Caco-2 (cell line): ENCODE results near the gene FANCC. TPM values are rescaled to one million over a fixed set of nuclear protein-coding genes. Genes with fewer than 3 reads are reported as not detected.

Experiments
- BruUV-seq: library from RNA; stranded (reverse); fragments of 400-500 nt; replicated peaks from 2 replicates; lab custom pipeline; 2021; lab: Mats Ljungman, UMichigan
- CTCF ChIA-PET: fragments of 300-600 bp; sonication (Branson Sonifier 250); formaldehyde crosslinking; loops from one replicate; lab custom pipeline; 2022; ENCODE audit warnings: antibody characterized with exemption; lab: Charles Lee
- POLR2A ChIA-PET: fragments of 300-600 bp; sonication (Branson Sonifier 250); formaldehyde crosslinking; loops from one replicate; lab custom pipeline; 2022; ENCODE audit warnings: antibody characterized with exemption; lab: Charles Lee
- DNase-seq, 2 experiments: peaks; one replicate each; pipeline versions ENCODE4 v3.0.0 to v3.0.0-alpha.2; 2020 to 2022
- H3K27me3 ChIP-seq: replicated peaks from 2 replicates; pipeline ENCODE4 v1.6.0; 2011; ENCODE audit warnings: low read length; ENCODE audit not compliant: control insufficient read depth, insufficient read depth
- H3K36me3 ChIP-seq: 2 replicates; pipeline ENCODE4 v1.5.1; 2011; ENCODE audit warnings: low read length; ENCODE audit not compliant: control insufficient read depth, insufficient read depth
- H3K4me1 ChIP-seq: fragments of 250-450 bp; sonication (Bioruptor Pico); 2 replicates; pipeline ENCODE4 v1.5.1; 2020; ENCODE audit warnings: mild to moderate bottlenecking
- H3K4me3 ChIP-seq: 2 replicates; pipeline ENCODE4 v1.5.1; 2011; ENCODE audit warnings: low read depth, mild to moderate bottlenecking, control low read depth, low read length
- H3K9me3 ChIP-seq: fragments of 250-450 bp; sonication (Bioruptor Pico); 2 replicates; pipeline ENCODE4 v1.5.1; 2020; ENCODE audit warnings: mild to moderate bottlenecking, moderate library complexity
- H3K27ac Mint-ChIP-seq: one replicate; pipeline ENCODE4 v1.8.0; 2022; ENCODE audit warnings: mixed read lengths; ENCODE audit not compliant: unreplicated experiment
- H3K27me3 Mint-ChIP-seq: one replicate; pipeline ENCODE4 v1.8.0; 2022; ENCODE audit warnings: mixed read lengths; ENCODE audit not compliant: insufficient read depth, unreplicated experiment
- H3K36me3 Mint-ChIP-seq: one replicate; pipeline ENCODE4 v1.8.0; 2022; ENCODE audit warnings: mild to moderate bottlenecking, mixed read lengths; ENCODE audit not compliant: insufficient read depth, unreplicated experiment
- H3K4me1 Mint-ChIP-seq: one replicate; pipeline ENCODE4 v1.8.0; 2022; ENCODE audit warnings: low read depth, mixed read lengths; ENCODE audit not compliant: unreplicated experiment
- H3K4me3 Mint-ChIP-seq: one replicate; pipeline ENCODE4 v1.8.0; 2022; ENCODE audit warnings: mild to moderate bottlenecking, moderate library complexity, mixed read lengths; ENCODE audit not compliant: unreplicated experiment
- H3K9me3 Mint-ChIP-seq: one replicate; pipeline ENCODE4 v1.8.0; 2022; ENCODE audit warnings: mixed read lengths; ENCODE audit not compliant: unreplicated experiment
- CTCF ChIP-seq, 2 experiments: fragments of 200-600 bp in 1 of 2; IDR thresholded peaks; 1 replicate in 1 of 2; 2 replicates in 1 of 2; pipeline versions ENCODE4 v1.5.1 to v1.8.0; 2011 to 2022; ENCODE audit warnings: antibody characterized with exemption in 1 of 2, control low read depth in 1 of 2, inconsistent platforms in 1 of 2, low read depth in 1 of 2, low read length in 1 of 2, mild to moderate bottlenecking in 1 of 2, moderate library complexity in 1 of 2; ENCODE audit not compliant: insufficient read depth in 1 of 2, severe bottlenecking in 1 of 2, unreplicated experiment in 1 of 2
- intact Hi-C: fragments of 100-400 bp; cut with micrococcal nuclease; formaldehyde crosslinking; loops from one replicate; pipeline ENCODE4 v1.10.0; 2022; ENCODE audit not compliant: unreplicated experiment
- total RNA-seq: library from RNA; stranded (reverse); gene quantifications from 2 replicates; pipeline ENCODE4 v1.2.3, GENCODE V29; 2022

FANCC gene
- total RNA-seq, 1 experiment from 2014 or later: 29.2 TPM

GRCh38 chr9:95229230-95229915 lies 88.1 kb downstream of the FANCC start:
- Histone ChIP-seq H3K9me3 (no peaks in the 10 kb centered on the region), H3K4me3 (no peak overlapping the region), H3K36me3 (no peaks in the 10 kb centered on the region), H3K27me3 (no peaks in the 10 kb centered on the region), H3K4me1 (peaks cover 16% of the 10 kb centered on the region)
- Mint-ChIP-seq H3K27me3 (no peaks in the 10 kb centered on the region), H3K4me1 (peaks cover 7% of the 10 kb centered on the region), H3K4me3 (no peak overlapping the region), H3K36me3 (no peaks in the 10 kb centered on the region), H3K27ac (no peak overlapping the region), H3K9me3 (no peaks in the 10 kb centered on the region)
- intact Hi-C loops: no loop called here
- no TSS peak for BruUV-seq
- POLR2A ChIA-PET: interaction anchor here (0.7 kb wide), 1 partner anchor 660 kb away, joined by 5 read pairs; no protein-coding TSS in a partner anchor
- TF ChIP-seq CTCF (IDR thresholded peaks at IDR 0.05; ENCODE audit: insufficient read depth in 1 of 2, low read depth in 1 of 2, low read length in 1 of 2, severe bottlenecking in 1 of 2, unreplicated experiment in 1 of 2): no peak
- no peak for DNase-seq
- CTCF ChIA-PET: no interaction called here

DNA sequence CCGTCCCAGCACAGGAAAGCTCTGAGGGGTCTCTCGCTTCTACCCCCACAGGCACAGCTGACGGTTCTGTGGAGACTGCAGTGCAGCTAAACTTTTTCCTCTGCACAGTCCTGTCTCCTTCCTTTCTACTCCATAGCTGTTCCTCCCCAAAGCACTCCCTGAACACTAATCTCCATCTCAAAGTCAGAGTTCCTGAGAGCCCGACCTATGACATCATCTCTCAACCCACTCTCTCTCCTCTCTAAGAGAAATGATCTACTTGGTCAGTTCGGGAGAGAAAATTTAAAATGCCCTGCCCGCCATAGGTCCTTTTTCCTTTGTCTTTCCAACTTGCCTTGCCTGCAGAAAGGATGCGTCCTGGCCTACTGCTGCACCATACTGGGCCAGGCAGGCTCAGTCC lies 90.6 kb downstream of the FANCC start:
- POLR2A ChIA-PET: no interaction called here
- Histone ChIP-seq H3K4me1 (peaks cover 21% of the 10 kb centered on the region), H3K4me3 (no peak overlapping the region), H3K36me3 (no peaks in the 10 kb centered on the region), H3K9me3 (no peaks in the 10 kb centered on the region), H3K27me3 (no peaks in the 10 kb centered on the region)
- Mint-ChIP-seq H3K9me3 (no peaks in the 10 kb centered on the region), H3K36me3 (no peaks in the 10 kb centered on the region), H3K27me3 (no peaks in the 10 kb centered on the region), H3K4me1 (peaks cover 7% of the 10 kb centered on the region), H3K4me3 (no peak overlapping the region), H3K27ac (no peak overlapping the region)
- DNase-seq: no peak
- intact Hi-C loops: no loop called here
- BruUV-seq: no TSS peak
- CTCF ChIA-PET: no interaction called here
- no peak for TF ChIP-seq CTCF (IDR thresholded peaks at IDR 0.05; ENCODE audit: insufficient read depth in 1 of 2, low read depth in 1 of 2, low read length in 1 of 2, severe bottlenecking in 1 of 2, unreplicated experiment in 1 of 2)

DNA sequence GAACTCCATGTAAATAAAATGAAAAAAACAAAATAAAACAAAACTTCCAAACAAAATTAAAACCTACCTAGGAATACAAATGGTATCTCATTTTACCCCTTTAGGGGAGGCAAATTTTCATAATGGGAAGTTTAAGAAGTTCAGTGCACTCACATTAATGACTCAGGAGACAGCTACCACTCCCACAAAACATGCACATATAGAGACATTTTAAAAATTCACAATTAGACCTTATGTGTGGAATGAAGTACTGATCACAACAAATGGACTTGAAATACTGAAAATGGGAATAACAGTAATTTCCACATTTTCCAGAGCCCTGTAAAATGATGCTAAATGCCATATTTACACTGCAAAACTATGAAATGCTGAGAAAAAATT lies 91.8 kb downstream of the FANCC start:
- DNase-seq: no peak
- H3K4me1 Mint-ChIP-seq: peaks cover 7% of the 10 kb centered on the region
- intact Hi-C loops: loop anchor here (2.0 kb wide), 1 partner anchor 19 kb away; no protein-coding TSS in a partner anchor
- H3K36me3 Mint-ChIP-seq: no peaks in the 10 kb centered on the region
- TF ChIP-seq CTCF (IDR thresholded peaks at IDR 0.05; ENCODE audit: insufficient read depth in 1 of 2, low read depth in 1 of 2, low read length in 1 of 2, severe bottlenecking in 1 of 2, unreplicated experiment in 1 of 2): no peak
- Histone ChIP-seq H3K4me1 (peaks cover 21% of the 10 kb centered on the region), H3K9me3 (no peaks in the 10 kb centered on the region), H3K36me3 (no peaks in the 10 kb centered on the region), H3K27me3 (no peaks in the 10 kb centered on the region), H3K4me3 (no peak overlapping the region)
- no TSS peak for BruUV-seq
- H3K27ac Mint-ChIP-seq: no peak overlapping the region
- ChIA-PET CTCF (interaction anchor here (1.4 kb wide), 1 partner anchor 58 kb away, joined by 3 read pairs; no protein-coding TSS in a partner anchor), POLR2A (no interaction called here)
- H3K9me3 Mint-ChIP-seq: no peaks in the 10 kb centered on the region
- H3K27me3 Mint-ChIP-seq: no peaks in the 10 kb centered on the region
- no peak overlapping the region for H3K4me3 Mint-ChIP-seq
